SU-DHL-6 (cell line): ENCODE measurements around the gene CFAP20DC.

Source experiments
- H2AFZ ChIP-seq: fragments of 200-600 bp; sonication (generic); 2 replicates; pipeline ENCODE4 v1.6.1; 2014; ENCODE audit warnings: low read depth, mild to moderate bottlenecking, moderate library complexity, mixed read lengths, antibody characterized with exemption, low read length; ENCODE audit not compliant: severe bottlenecking
- H3F3A ChIP-seq: fragments of 200-600 bp; shearing (Covaris generic); 2 replicates; pipeline ENCODE4 v1.6.0; 2016; ENCODE audit warnings: antibody characterized with exemption, mild to moderate bottlenecking; ENCODE audit not compliant: insufficient read depth
- H3K27ac ChIP-seq: fragments of 200-600 bp; sonication (generic); 2 replicates; pipeline ENCODE4 v1.5.1; 2016; ENCODE audit warnings: low read depth, mild to moderate bottlenecking, low read length, moderate library complexity, mixed read lengths
- H3K27me3 ChIP-seq: fragments of 200-600 bp; sonication (generic), shearing (Covaris generic); 2 replicates; pipeline ENCODE4 v1.6.0; 2014; ENCODE audit warnings: mild to moderate bottlenecking, low read length
- H3K36me3 ChIP-seq: fragments of 200-600 bp; sonication (generic); 2 replicates; pipeline ENCODE4 v1.6.1; 2014; ENCODE audit warnings: mild to moderate bottlenecking, low read length, mixed read lengths
- H3K4me2 ChIP-seq: fragments of 300-600, 200-600 bp; shearing (Covaris generic), sonication (generic); 2 replicates; pipeline ENCODE4 v1.6.0; 2014; ENCODE audit warnings: low read length, low read depth, mild to moderate bottlenecking; ENCODE audit not compliant: poor library complexity, severe bottlenecking
- H3K4me3 ChIP-seq: fragments of 200-600 bp; sonication (generic); 2 replicates; pipeline ENCODE4 v1.5.1; 2014; ENCODE audit warnings: antibody characterized with exemption, low read length, mild to moderate bottlenecking, mixed read lengths; ENCODE audit not compliant: insufficient read depth, poor library complexity, severe bottlenecking
- H3K79me2 ChIP-seq: fragments of 200-600 bp; sonication (generic); 2 replicates; pipeline ENCODE4 v1.6.1; 2014; ENCODE audit warnings: mild to moderate bottlenecking, low read length, moderate library complexity; ENCODE audit not compliant: insufficient read depth
- H3K9ac ChIP-seq: fragments of 200-600 bp; sonication (generic); 2 replicates; pipeline ENCODE4 v1.7.0; 2014; ENCODE audit warnings: mild to moderate bottlenecking, low read length
- H3K9me2 ChIP-seq: fragments of 200-600 bp; sonication (generic); replicated peaks from 2 replicates; pipeline ENCODE4 v1.6.1; 2014; ENCODE audit warnings: low read length; ENCODE audit not compliant: insufficient read depth
- H3K9me3 ChIP-seq: fragments of 200-600 bp; sonication (generic); 2 replicates; pipeline ENCODE4 v1.6.1; 2014; ENCODE audit warnings: low read length, mixed read lengths; ENCODE audit not compliant: insufficient read depth
- H4K20me1 ChIP-seq: fragments of 200-600 bp; sonication (generic); 2 replicates; pipeline ENCODE4 v1.6.1; 2014; ENCODE audit warnings: low read depth, mild to moderate bottlenecking, antibody characterized with exemption, low read length, moderate library complexity, mixed read lengths
- CTCF ChIP-seq: fragments of 200-600 bp; sonication (generic); IDR thresholded peaks from one replicate; pipeline ENCODE4 v1.5.1; 2017; ENCODE audit warnings: antibody characterized with exemption, mild to moderate bottlenecking, low read length, moderate library complexity; ENCODE audit not compliant: insufficient read depth, poor library complexity, severe bottlenecking
- EZH2phosphoT487 ChIP-seq: fragments of 200-600 bp; sonication (generic), shearing (Covaris generic); conservative IDR thresholded peaks from 2 replicates; pipeline ENCODE4 v1.6.1; 2018; ENCODE audit warnings: mild to moderate bottlenecking, antibody characterized with exemption, low read length, moderate library complexity, mixed read lengths

The CFAP20DC gene

GRCh38 chr3:58751882-58752567 lies 297.8 kb downstream of the CFAP20DC start:
- H3K79me2 ChIP-seq = no peaks in the 10 kb centered on the region
- no peak overlapping the region for H2AFZ ChIP-seq
- H3K9ac ChIP-seq = no peak overlapping the region
- no peak overlapping the region for H3K4me3 ChIP-seq
- H3F3A ChIP-seq = no peaks in the 10 kb centered on the region
- TF ChIP-seq EZH2phosphoT487 = no peak
- TF ChIP-seq CTCF = no peak
- no peak overlapping the region for H3K27ac ChIP-seq
- no peaks in the 10 kb centered on the region for H4K20me1 ChIP-seq
- no peak overlapping the region for H3K4me2 ChIP-seq
- no peaks in the 10 kb centered on the region for H3K9me2 ChIP-seq
- H3K27me3 ChIP-seq = no peaks in the 10 kb centered on the region
- H3K9me3 ChIP-seq = no peaks in the 10 kb centered on the region
- no peaks in the 10 kb centered on the region for H3K36me3 ChIP-seq

- no peaks in the 10 kb centered on the region for H3K9me2 ChIP-seq
- no peaks in the 10 kb centered on the region for H3K79me2 ChIP-seq
- H4K20me1 ChIP-seq = no peaks in the 10 kb centered on the region
- no peak for TF ChIP-seq EZH2phosphoT487
- no peak for TF ChIP-seq CTCF
- H2AFZ ChIP-seq = no peak overlapping the region
- H3K9ac ChIP-seq = no peak overlapping the region
- H3K4me2 ChIP-seq = no peak overlapping the region
- H3K9me3 ChIP-seq = no peaks in the 10 kb centered on the region
- H3F3A ChIP-seq = no peaks in the 10 kb centered on the region
- H3K27ac ChIP-seq = no peak overlapping the region
- H3K27me3 ChIP-seq = no peaks in the 10 kb centered on the region
- no peaks in the 10 kb centered on the region for H3K36me3 ChIP-seq
- no peak overlapping the region for H3K4me3 ChIP-seq
Measured at GRCh38 chr3:58751235-58751634, 298.6 kb downstream of the CFAP20DC start.

GRCh38 chr3:58749948-58750347 lies 299.9 kb downstream of the CFAP20DC start:
- Histone ChIP-seq H3K4me3 (no peak overlapping the region), H3K79me2 (no peaks in the 10 kb centered on the region), H3K4me2 (no peak overlapping the region), H3K9me3 (no peaks in the 10 kb centered on the region), H3K9ac (no peak overlapping the region), H3K9me2 (no peaks in the 10 kb centered on the region), H2AFZ (no peak overlapping the region), H3K27ac (no peak overlapping the region), H3K27me3 (no peaks in the 10 kb centered on the region), H3K36me3 (no peaks in the 10 kb centered on the region), H3F3A (no peaks in the 10 kb centered on the region), H4K20me1 (no peaks in the 10 kb centered on the region)
- TF ChIP-seq EZH2phosphoT487 (no peak), CTCF (no peak)
